GM19035 (cell line): ENCODE measurements around the gene RBP4.

Source experiments
- ATAC-seq: cut with Tn5 transposase; IDR thresholded peaks from one replicate; pipeline ENCODE4 v1.9.1; 2021; ENCODE audit not compliant: unreplicated experiment

The RBP4 gene

GRCh38 chr10:93596539-93596938 is 4.5 kb downstream of the RBP4 start:
- no peak for ATAC-seq

- no peak for ATAC-seq
Measured at GRCh38 chr10:93595378-93596161, 5.5 kb downstream of the RBP4 start.

- no peak for ATAC-seq
Measured at GRCh38 chr10:93594518-93594917, 6.5 kb downstream of the RBP4 start.

DNA sequence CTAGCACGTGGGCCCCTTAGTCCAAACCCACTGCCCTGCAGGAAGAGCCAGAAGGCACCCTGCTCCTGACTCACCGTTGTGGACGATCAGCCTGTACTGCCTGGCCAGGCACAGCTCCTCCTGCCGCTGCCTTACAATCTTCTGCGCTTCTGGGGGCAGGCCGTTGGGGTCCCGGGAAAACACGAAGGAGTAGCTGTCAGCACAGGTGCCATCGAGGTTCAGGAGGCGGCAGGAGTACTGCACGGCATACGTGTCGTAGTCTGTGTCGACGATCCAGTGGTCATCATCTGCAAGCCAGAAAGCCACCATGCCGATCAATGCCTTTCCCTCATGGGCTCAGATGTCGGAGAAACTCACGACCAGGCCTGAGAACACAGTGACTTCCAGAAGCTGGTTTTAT is 7.3 kb downstream of the RBP4 start:
- ATAC-seq = no peak

- no peak for ATAC-seq
Measured at GRCh38 chr10:93593254-93593653, 7.8 kb downstream of the RBP4 start.

GRCh38 chr10:93591065-93591808 is 9.8 kb downstream of the RBP4 start:
- no peak for ATAC-seq

- ATAC-seq = no peak
Measured at GRCh38 chr10:93590638-93591037, 10.4 kb downstream of the RBP4 start.

GRCh38 chr10:93589648-93590562 is 11.1 kb downstream of the RBP4 start:
- no peak for ATAC-seq

- no peak for ATAC-seq
Measured at GRCh38 chr10:93584445-93584844, 16.6 kb downstream of the RBP4 start.

GRCh38 chr10:93580828-93581227 is 20.2 kb downstream of the RBP4 start:
- no peak for ATAC-seq

DNA sequence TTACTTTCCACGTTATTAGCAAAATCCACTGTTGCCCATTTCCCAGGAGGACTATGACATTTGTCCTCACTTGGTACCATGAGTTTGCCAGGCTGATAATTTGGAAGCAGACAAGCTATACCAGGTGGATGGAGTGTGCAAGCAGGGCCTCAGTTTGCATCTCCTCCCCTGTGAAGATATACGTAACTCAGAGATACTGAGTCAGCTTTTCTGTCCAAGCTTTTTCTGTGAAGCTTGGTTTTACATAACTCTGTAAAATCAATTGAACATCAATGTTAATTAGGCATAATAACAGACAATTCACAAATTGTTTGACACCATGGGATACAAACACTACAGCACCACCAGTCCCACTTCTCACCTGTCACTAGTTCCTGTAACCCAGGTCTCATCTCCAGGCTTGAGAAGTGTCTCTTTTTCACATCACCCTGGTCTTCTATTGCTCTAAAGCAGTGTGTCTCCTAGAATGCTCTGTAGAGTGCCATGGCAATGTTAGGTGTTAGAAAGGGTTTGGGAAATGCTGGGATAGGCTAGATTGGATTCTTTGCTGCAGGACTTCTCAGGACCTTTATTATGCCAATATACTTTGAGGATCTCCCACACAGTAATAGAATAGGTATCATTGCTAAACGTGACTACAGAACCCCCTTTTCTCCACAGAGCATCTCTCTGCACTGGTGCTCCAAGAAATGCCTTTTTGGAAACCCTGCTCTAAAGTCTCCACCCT is 20.9 kb downstream of the RBP4 start:
- ATAC-seq = no peak

- no peak for ATAC-seq
Measured at GRCh38 chr10:93579089-93579488, 21.9 kb downstream of the RBP4 start.

DNA sequence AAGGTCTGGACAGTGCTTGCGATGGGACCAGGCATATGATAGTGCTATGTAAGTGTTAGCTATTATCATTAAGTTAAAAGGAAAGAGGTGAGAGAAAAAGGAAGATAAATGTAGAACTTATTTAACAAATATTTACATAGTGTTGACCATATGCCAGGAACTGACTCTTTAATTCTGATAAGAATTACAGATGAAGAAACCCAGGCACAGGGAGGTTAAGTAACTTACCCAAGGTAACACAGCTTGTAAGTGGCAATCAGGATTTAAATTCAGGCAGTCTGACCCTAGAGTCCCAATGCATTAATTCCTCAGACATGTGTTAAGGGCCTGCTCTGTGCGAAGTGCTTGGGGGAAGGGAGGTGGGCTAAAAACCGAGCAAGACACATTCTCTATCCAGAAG is 23.5 kb downstream of the RBP4 start:
- ATAC-seq = no peak

DNA sequence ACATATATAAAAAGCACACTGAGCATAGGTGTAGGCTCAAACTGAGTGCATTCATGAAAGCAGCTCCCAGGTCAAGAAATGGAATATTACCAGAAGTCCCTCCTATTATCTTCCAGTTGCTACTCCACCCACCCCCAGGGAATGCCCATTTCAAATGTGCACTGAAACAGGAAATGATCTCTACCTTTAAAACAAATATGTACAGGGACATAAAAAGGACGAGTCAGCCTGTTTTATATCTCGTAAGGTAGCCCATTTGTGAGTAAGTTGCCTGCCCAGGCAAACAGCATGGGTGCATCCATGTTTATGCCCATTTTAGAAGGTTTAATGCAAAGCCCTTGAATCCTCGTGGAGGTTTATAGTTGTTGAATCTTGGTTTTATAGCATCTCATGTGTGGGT is 24.1 kb downstream of the RBP4 start:
- no peak for ATAC-seq

- no peak for ATAC-seq
Measured at GRCh38 chr10:93573924-93574323, 27.1 kb downstream of the RBP4 start.

- ATAC-seq = no peak
Measured at GRCh38 chr10:93573051-93573909, 27.8 kb downstream of the RBP4 start.

- no peak for ATAC-seq
Measured at GRCh38 chr10:93572606-93573005, 28.4 kb downstream of the RBP4 start.

GRCh38 chr10:93570383-93570782 is 30.7 kb downstream of the RBP4 start:
- no peak for ATAC-seq

DNA sequence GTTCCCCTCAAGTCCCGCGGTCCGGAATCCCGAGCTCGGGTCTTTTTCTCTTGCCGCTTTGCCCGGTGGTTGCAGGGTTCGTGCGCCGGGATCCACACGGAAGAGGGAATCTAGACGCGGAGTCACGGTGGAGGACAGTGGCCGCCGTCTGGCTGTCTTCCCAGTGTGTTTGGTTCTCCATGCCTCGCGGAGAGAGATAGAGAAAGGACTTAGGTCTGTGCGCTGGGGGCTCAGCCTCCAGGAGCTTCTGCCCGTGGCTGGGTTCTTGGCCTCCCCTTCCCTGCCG is 33.0 kb downstream of the RBP4 start:
- ATAC-seq = no peak
